ENCODE data around the gene TSPAN9. TPM values are rescaled to one million over a fixed set of nuclear protein-coding genes. Genes with fewer than 3 reads are reported as not detected.
A peak's percentile ranks its signal among the peaks of the same experiment; 100 is the strongest.

Gene TSPAN9
- total RNA-seq, 8 experiments from 2014 or later = 7.9 to 35.6 (median 13.5) TPM

GRCh38 chr12:3274664-3275063, 197.5 kb downstream of the TSPAN9 start:
- Histone ChIP-seq H3K4me1 (replicated peaks in 1 of 2) (peaks cover 0 to 10% of the 10 kb centered on the region in 2 donors), H3K27ac (no peak overlapping the region), H3K4me3 (no peak overlapping the region)
- in situ Hi-C loops (cut with MboI; ENCODE audit: low pct_unique_long_range_greater_than_20kb in 2 of 9, low sequenced_read_pairs in 9 of 9, unreplicated experiment in 9 of 9) = loop anchor here (5.0 to 25.0 kb wide), 6 partner anchors 70 to 200 kb away; partner anchors contain the start of gene TSPAN9 (in 1 of the 9)
- 38 to 100% (median 92%) methylated on average over 1 to 6 of the region's 13 CpGs; no CpG with 5 or more reads in 4 of the 10 experiments for WGBS, 10 experiments
- ATAC-seq (replicated peaks in 6 of 8) = no peak

GRCh38 chr12:3275171-3276041, 198.2 kb downstream of the TSPAN9 start:
- Histone ChIP-seq H3K4me3 (no peak overlapping the region), H3K27ac (no peak overlapping the region), H3K4me1 (replicated peaks in 1 of 2) (peaks cover 0 to 10% of the 10 kb centered on the region in 2 donors)
- WGBS, 10 experiments = 10 to 100% (median 32%) methylated on average over 3 to 19 of the region's 29 CpGs; no CpG with 5 or more reads in 1 of the 10 experiments
- in situ Hi-C loops (cut with MboI; ENCODE audit: low pct_unique_long_range_greater_than_20kb in 2 of 9, low sequenced_read_pairs in 9 of 9, unreplicated experiment in 9 of 9) = loop anchor here in 8 of 9 experiments (5.0 to 10.0 kb wide), 5 partner anchors 71 to 201 kb away; partner anchors contain the start of gene TSPAN9 (in 1 of the 8)
- ATAC-seq (replicated peaks in 6 of 8) = peak; percentile 75 to 91 (median 80)

GRCh38 chr12:3276226-3276625, 199.0 kb downstream of the TSPAN9 start:
- ATAC-seq (replicated peaks in 6 of 8) = no peak
- 68 to 95% (median 86%) methylated on average over 1 to 8 of the region's 14 CpGs; no CpG with 5 or more reads in 1 of the 10 experiments for WGBS, 10 experiments
- Histone ChIP-seq H3K27ac (no peak overlapping the region), H3K4me3 (no peak overlapping the region), H3K4me1 (replicated peaks in 1 of 2) (peaks cover 0 to 8% of the 10 kb centered on the region in 2 donors)
- in situ Hi-C loops (cut with MboI; ENCODE audit: low pct_unique_long_range_greater_than_20kb in 2 of 9, low sequenced_read_pairs in 9 of 9, unreplicated experiment in 9 of 9) = loop anchor here in 8 of 9 experiments (5.0 to 10.0 kb wide), 5 partner anchors 71 to 201 kb away; partner anchors contain the start of gene TSPAN9 (in 1 of the 8)

- H3K4me1 ChIP-seq (replicated peaks in 1 of 2) = no peaks in the 10 kb centered on the region
- no peak overlapping the region for H3K4me3 ChIP-seq
- no peak for ATAC-seq (replicated peaks in 6 of 8)
- 71 to 100% (median 90%) methylated on average over 3 to 15 of the region's 18 CpGs; no CpG with 5 or more reads in 5 of the 10 experiments for WGBS, 10 experiments
- H3K27ac ChIP-seq = no peak overlapping the region
- in situ Hi-C loops (cut with MboI; ENCODE audit: low pct_unique_long_range_greater_than_20kb in 2 of 9, low sequenced_read_pairs in 9 of 9, unreplicated experiment in 9 of 9) = loop anchor here in 8 of 9 experiments (5.0 to 10.0 kb wide), 5 partner anchors 73 to 203 kb away; partner anchors contain the start of gene TSPAN9 (in 1 of the 8)
Measured at GRCh38 chr12:3277306-3277943, 200.2 kb downstream of the TSPAN9 start.

- in situ Hi-C loops (cut with MboI; ENCODE audit: low pct_unique_long_range_greater_than_20kb in 2 of 9, low sequenced_read_pairs in 9 of 9, unreplicated experiment in 9 of 9) = loop anchor here in 8 of 9 experiments (5.0 to 10.0 kb wide), 5 partner anchors 74 to 204 kb away; partner anchors contain the start of gene TSPAN9 (in 1 of the 8)
- Histone ChIP-seq H3K4me1 (replicated peaks in 1 of 2) (no peaks in the 10 kb centered on the region), H3K4me3 (no peak overlapping the region), H3K27ac (no peak overlapping the region)
- WGBS, 10 experiments = 43 to 100% (median 80%) methylated on average over 1 to 5 of the region's 5 CpGs; no CpG with 5 or more reads in 3 of the 10 experiments
- ATAC-seq (replicated peaks in 6 of 8) = peak in 2 of 8 experiments; percentile 39 to 44
Measured at GRCh38 chr12:3278681-3279414, 201.7 kb downstream of the TSPAN9 start.

- Histone ChIP-seq H3K4me1 (replicated peaks in 1 of 2) (peaks cover 0 to 3% of the 10 kb centered on the region in 2 donors), H3K4me3 (no peak overlapping the region), H3K27ac (no peak overlapping the region)
- in situ Hi-C loops (cut with MboI; ENCODE audit: low pct_unique_long_range_greater_than_20kb in 2 of 9, low sequenced_read_pairs in 9 of 9, unreplicated experiment in 9 of 9) = loop anchor here in 8 of 9 experiments (5.0 to 10.0 kb wide), 5 partner anchors 75 to 205 kb away; partner anchors contain the start of gene TSPAN9 (in 1 of the 8)
- no peak for ATAC-seq (replicated peaks in 6 of 8)
- WGBS, 10 experiments = 20 to 100% (median 91%) methylated on average over 1 to 6 of the region's 10 CpGs; no CpG with 5 or more reads in 2 of the 10 experiments
Measured at GRCh38 chr12:3279415-3279780, 202.2 kb downstream of the TSPAN9 start.

- ATAC-seq (replicated peaks in 6 of 8) = no peak
- in situ Hi-C loops (cut with MboI; ENCODE audit: low pct_unique_long_range_greater_than_20kb in 2 of 9, low sequenced_read_pairs in 9 of 9, unreplicated experiment in 9 of 9) = loop anchor here in 8 of 9 experiments (5.0 to 10.0 kb wide), 5 partner anchors 75 to 205 kb away; partner anchors contain the start of gene TSPAN9 (in 1 of the 8)
- no peak overlapping the region for H3K4me3 ChIP-seq
- H3K27ac ChIP-seq = no peak overlapping the region
- 67 to 90% (median 87%) methylated on average over 2 to 4 of the region's 8 CpGs; no CpG with 5 or more reads in 6 of the 10 experiments for WGBS, 10 experiments
- peaks cover 2 to 5% of the 10 kb centered on the region in 2 donors for H3K4me1 ChIP-seq (replicated peaks in 1 of 2)
Measured at GRCh38 chr12:3279832-3280231, 202.7 kb downstream of the TSPAN9 start.

GRCh38 chr12:3280967-3281366, 203.8 kb downstream of the TSPAN9 start:
- in situ Hi-C loops (cut with MboI; ENCODE audit: low pct_unique_long_range_greater_than_20kb in 2 of 9, low sequenced_read_pairs in 9 of 9, unreplicated experiment in 9 of 9) = no loop called here
- Histone ChIP-seq H3K4me3 (no peak overlapping the region), H3K27ac (no peak overlapping the region), H3K4me1 (replicated peaks in 1 of 2) (peaks cover 12 to 13% of the 10 kb centered on the region in 2 donors)
- ATAC-seq (replicated peaks in 6 of 8) = no peak
- 71 to 100% (median 100%) methylated on average over 1 to 3 of the region's 14 CpGs; no CpG with 5 or more reads in 7 of the 10 experiments for WGBS, 10 experiments

- peaks cover 15 to 16% of the 10 kb centered on the region in 2 donors for H3K4me1 ChIP-seq (replicated peaks in 1 of 2)
- in situ Hi-C loops (cut with MboI; ENCODE audit: low pct_unique_long_range_greater_than_20kb in 2 of 9, low sequenced_read_pairs in 9 of 9, unreplicated experiment in 9 of 9) = no loop called here
- no peak overlapping the region for H3K4me3 ChIP-seq
- ATAC-seq (replicated peaks in 6 of 8) = no peak
- H3K27ac ChIP-seq = no peak overlapping the region
- 40 to 100% (median 80%) methylated on average over 1 to 5 of the region's 23 CpGs; no CpG with 5 or more reads in 4 of the 10 experiments for WGBS, 10 experiments
Measured at GRCh38 chr12:3281588-3282383, 204.6 kb downstream of the TSPAN9 start.

- no peak overlapping the region for H3K4me3 ChIP-seq
- peaks cover 15 to 16% of the 10 kb centered on the region in 2 donors for H3K4me1 ChIP-seq (replicated peaks in 1 of 2)
- in situ Hi-C loops (cut with MboI; ENCODE audit: low pct_unique_long_range_greater_than_20kb in 2 of 9, low sequenced_read_pairs in 9 of 9, unreplicated experiment in 9 of 9) = no loop called here
- WGBS, 10 experiments = 80 to 100% (median 90%) methylated on average over 1 to 4 of the region's 8 CpGs; no CpG with 5 or more reads in 6 of the 10 experiments
- H3K27ac ChIP-seq = no peak overlapping the region
- ATAC-seq (replicated peaks in 6 of 8) = no peak
Measured at GRCh38 chr12:3282384-3282670, 205.1 kb downstream of the TSPAN9 start.

- 63 to 100% (median 93%) methylated on average over 1 to 7 of the region's 19 CpGs; no CpG with 5 or more reads in 6 of the 10 experiments for WGBS, 10 experiments
- Histone ChIP-seq H3K27ac (no peak overlapping the region), H3K4me3 (no peak overlapping the region), H3K4me1 (replicated peaks in 1 of 2) (peaks cover 16 to 17% of the 10 kb centered on the region in 2 donors)
- ATAC-seq (replicated peaks in 6 of 8) = no peak
- in situ Hi-C loops (cut with MboI; ENCODE audit: low pct_unique_long_range_greater_than_20kb in 2 of 9, low sequenced_read_pairs in 9 of 9, unreplicated experiment in 9 of 9) = no loop called here
Measured at GRCh38 chr12:3283137-3283680, 206.0 kb downstream of the TSPAN9 start.

Measured in motor neuron (in vitro differentiated cells).